HFF-Myc (cell line): Measurements from ENCODE around the gene GJA1.
"Not testable (repeated sequence)": the region's sequence is repeated elsewhere in the genome, so short reads cannot be mapped to it uniquely, and the experiment has no call there.

ENCODE experiments used
- DNase-seq: peaks from one replicate; pipeline ENCODE4 v3.0.0-alpha.2; 2011; ENCODE audit warnings: low read depth; ENCODE audit errors: extremely low read depth
- H3K4me3 ChIP-seq: replicated peaks from 2 replicates; pipeline ENCODE4 v1.5.1; 2011; ENCODE audit warnings: low read depth, mild to moderate bottlenecking, control low read depth, low read length
- TF ChIP-seq, protein P1 (sequence below): IDR thresholded peaks from 2 replicates; pipeline ENCODE4 v1.5.1; 2012; ENCODE audit warnings: mild to moderate bottlenecking, low read depth, low read length, control low read depth; ENCODE audit errors: missing control alignments

GJA1 gene

DNA sequence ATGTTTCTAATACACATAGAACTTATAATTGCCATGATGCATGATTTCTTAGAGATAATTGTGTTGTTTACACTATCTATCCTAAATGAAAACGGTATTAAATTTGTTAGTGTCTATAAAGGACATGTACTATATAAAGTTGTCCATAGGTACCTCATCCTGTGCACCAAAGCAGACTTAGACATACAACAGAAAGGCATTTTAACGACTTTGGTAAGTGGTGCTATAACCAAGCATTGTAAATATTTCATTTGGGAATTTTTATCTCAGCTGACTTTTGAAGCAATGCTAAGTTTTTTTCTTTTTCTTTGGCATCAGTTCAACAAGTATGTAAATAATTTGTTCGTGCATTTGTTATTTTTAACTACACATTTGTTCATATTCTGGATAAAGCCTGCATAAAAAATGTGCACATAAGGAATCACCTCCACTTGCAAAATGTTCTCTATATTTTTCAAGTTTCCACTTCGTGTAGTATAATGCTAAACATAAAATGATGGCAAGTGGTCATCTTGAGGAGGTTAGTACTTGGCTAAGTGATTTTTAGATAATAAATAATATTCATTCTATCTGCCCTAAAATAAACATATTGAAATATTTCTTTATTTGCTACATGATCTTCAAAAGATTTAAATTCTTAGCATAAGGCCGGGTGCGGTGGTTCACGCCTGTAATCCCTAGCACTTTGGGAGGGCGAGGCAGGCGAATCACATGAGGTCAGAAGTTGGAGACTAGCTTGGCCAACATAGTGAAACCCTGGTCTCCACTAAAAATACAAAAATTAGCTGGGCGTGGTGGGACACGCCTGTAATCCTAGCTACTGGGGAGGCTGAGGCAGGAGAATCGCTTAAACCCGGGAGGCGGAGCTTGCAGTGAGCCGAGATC lies 6.3 kb upstream of the GJA1 start:
- DNase-seq: no peak

DNA sequence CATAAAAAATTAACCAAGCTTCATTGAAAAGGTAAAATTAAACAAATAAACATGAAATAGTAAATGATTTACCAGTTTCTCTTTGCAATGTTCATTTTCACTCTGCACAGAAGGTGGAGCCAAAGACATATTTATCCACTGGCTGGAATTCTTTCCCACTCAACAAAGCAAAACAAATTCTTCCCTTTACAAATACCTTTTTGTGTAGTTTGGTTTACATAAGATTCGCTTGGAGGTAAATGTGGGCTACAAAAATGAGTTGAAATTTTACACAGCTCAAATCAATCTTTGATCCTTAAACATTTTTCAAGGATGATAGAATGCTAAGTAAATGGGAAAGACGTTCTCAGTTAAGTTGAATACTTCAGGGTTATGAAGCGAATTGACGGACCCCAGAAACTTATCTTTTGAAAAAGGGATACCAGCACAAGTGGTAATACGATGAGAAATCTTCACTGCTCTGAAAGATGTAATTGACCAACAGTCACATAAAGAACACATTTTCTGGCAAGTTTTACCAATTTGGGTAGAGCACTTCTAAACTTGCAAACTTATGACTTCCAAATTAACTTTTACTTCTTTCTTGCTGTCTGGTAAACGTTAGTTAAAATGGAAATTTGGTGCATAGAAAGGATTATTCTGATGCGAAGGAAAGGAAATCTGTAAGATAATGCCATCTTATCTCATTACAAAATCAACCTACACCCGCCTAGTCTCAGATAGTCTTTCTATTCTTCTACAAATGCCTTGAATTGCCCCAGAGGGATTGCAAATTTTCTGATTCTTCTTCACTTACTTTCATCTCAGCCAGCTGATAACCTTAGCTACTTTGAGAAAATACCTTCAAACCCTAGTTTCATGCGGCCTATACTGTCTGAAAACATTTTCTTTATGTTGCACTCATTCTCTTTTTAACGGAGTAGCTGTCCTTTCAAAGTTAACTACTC lies 4.7 kb upstream of the GJA1 start:
- no peak overlapping the region for H3K4me3 ChIP-seq
- TF ChIP-seq, protein P1, sequence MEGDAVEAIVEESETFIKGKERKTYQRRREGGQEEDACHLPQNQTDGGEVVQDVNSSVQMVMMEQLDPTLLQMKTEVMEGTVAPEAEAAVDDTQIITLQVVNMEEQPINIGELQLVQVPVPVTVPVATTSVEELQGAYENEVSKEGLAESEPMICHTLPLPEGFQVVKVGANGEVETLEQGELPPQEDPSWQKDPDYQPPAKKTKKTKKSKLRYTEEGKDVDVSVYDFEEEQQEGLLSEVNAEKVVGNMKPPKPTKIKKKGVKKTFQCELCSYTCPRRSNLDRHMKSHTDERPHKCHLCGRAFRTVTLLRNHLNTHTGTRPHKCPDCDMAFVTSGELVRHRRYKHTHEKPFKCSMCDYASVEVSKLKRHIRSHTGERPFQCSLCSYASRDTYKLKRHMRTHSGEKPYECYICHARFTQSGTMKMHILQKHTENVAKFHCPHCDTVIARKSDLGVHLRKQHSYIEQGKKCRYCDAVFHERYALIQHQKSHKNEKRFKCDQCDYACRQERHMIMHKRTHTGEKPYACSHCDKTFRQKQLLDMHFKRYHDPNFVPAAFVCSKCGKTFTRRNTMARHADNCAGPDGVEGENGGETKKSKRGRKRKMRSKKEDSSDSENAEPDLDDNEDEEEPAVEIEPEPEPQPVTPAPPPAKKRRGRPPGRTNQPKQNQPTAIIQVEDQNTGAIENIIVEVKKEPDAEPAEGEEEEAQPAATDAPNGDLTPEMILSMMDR: peak; percentile 51
- DNase-seq: no peak

More for the DNA sequence above, 6.3 kb upstream of the GJA1 start:
- no peak overlapping the region for H3K4me3 ChIP-seq
- TF ChIP-seq, protein P1: no peak

DNA sequence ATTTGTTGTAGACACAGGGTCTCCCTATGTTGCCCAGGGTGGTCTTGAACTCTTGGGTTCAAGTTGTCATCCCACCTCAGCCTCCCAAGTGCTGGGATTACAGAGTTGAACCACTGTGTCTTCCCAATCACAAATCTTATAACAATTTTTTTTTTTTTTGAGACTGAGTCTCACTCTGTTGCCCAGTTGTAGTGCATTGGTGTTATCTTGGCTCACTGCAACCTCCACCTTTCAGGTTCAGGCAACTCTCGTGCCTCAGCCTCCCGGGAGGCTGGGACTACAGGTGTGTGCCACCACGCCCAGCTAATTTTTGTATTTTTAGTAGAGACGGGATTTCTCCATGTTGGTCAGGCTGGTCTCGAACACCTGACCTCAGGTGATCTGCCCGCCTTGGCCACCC lies 3.7 kb upstream of the GJA1 start:
- not testable (repeated sequence) for H3K4me3 ChIP-seq, DNase-seq

DNA sequence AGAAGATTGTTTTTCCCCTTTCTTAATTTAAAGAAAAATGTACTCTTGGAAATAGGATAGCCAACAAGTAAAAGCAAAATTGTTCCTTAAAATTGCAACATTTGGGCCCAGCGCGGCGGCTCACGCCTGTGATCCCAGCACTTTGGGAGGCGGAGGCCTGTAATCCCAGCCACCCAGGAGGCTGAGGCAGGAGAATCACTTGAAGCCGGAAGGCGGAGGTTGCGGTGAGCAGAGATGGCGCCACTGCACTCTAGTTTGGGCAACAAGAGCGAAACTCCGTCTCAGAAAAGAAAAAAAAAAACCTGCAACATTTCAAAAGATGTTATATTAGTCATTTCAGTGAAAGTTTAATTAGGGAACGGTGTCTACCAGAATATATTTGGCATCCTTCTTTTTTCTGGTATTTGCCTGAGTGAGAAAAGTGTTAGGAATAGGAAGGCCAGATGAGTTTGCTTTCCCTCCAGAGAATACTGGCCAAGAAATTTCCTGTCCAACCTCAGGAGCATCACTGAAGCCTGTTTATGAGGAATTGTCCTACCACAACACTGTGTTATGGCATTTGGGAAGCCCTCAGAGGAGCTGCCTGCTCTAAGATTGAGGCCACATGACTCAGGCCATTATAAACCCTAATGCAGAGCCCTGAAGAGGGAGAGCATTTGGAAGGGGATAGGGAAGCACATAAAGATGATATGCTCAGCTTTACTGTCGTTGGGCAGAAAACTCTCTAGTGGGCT lies 1.2 kb upstream of the GJA1 start:
- TF ChIP-seq, protein P1: no peak
- no peak for DNase-seq
- no peak overlapping the region for H3K4me3 ChIP-seq

DNA sequence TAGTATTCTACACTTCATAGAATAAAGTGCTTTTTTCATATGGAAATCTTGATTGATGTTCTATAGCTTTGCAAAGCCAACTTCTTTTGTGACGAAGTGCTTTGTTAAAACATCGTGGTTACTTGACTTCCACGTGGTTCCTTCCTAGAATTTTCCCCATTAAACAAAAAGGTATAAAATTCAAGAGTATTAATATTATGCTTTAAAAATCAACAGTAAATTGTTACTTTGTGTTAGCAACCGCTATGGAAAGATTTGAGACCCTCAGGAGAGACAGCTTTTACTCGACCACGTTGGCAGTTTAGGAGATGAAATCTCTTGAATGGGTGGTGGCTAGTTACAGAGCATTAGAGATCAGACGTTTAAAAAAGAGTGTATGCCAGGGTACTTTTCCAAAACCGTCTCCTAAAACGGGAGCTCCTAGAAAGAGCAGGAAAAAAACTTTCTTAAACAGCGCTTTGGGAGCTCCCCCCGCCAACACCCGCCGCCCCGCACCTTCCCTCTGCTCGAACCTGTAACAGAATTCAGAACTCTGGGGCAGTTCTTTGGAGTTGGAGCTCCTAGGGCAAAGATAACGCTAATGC lies 920 bp downstream of the GJA1 start:
- peak overlapping the region; percentile 89 for H3K4me3 ChIP-seq
- TF ChIP-seq, protein P1: no peak
- no peak for DNase-seq

DNA sequence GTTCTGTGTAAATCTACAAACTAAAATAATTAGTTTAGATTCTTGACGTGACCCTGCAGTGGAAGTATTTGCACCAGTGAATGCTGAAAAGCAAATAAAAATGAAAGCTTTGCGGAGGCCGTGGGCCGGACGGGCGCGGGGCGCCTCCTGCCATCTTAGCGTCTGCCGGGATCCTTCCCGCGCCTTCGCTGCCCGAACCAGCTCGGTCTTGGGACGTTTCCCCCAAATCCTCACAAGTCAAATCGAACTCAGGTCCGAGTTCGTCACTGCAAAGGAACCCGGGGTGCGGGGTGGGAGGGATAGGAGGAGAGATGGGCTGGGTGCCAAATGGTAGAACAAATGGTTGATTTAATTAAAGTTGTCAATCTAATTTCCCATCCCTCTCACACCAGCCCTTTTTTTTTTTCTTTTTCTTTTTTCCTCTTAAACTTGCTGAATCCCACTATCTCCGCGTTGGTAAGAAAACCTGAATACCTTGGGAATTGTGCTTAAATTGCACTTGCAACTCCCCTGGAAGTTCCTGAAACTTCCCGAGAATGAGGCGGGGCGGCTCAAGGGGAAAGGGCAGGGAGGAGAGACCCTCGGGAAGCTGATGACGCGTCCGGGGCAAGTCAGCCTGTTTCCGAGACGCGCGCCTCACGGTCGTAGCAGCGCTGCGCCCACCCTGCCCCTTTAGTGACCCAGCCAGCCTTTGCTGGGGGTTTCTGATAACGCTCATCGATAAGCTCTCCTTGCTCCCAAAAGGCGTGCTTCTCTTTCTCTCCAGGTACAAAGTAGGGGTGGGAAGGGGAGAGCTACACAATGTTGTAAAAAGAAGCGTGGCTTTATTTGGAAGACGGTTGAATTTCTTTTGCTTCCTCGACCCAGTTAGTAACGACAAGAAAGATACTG lies 1.8 kb downstream of the GJA1 start:
- no peak for DNase-seq
- H3K4me3 ChIP-seq: peak overlapping the region; percentile 89
- TF ChIP-seq, protein P1: no peak
